NCI-H2029 (cell line): ENCODE results near the gene FBXL5.
"Not testable (repeated sequence)": the region's sequence is repeated elsewhere in the genome, so short reads cannot be mapped to it uniquely, and the experiment has no call there.

Experiments used
- DNase-seq: peaks from one replicate; lab custom pipeline; 2025; lab: John Stamatoyannopoulos, UW

The FBXL5 gene

GRCh38 chr4:15651676-15652075 is 3.5 kb downstream of the FBXL5 start:
- no peak for DNase-seq

GRCh38 chr4:15649914-15650545 is 5.1 kb downstream of the FBXL5 start:
- peak; percentile 39 for DNase-seq

- no peak for DNase-seq
Observed at GRCh38 chr4:15648600-15648999, 6.6 kb downstream of the FBXL5 start.

GRCh38 chr4:15638418-15638817 is 16.7 kb downstream of the FBXL5 start:
- no peak for DNase-seq

- DNase-seq = peak; percentile 24
Observed at GRCh38 chr4:15636818-15637217, 18.3 kb downstream of the FBXL5 start.

GRCh38 chr4:15617407-15617806 is 37.8 kb downstream of the FBXL5 start:
- DNase-seq = not testable (repeated sequence)

- DNase-seq = not testable (repeated sequence)
Observed at GRCh38 chr4:15614891-15615290, 40.3 kb downstream of the FBXL5 start.

- DNase-seq = no peak
Observed at GRCh38 chr4:15612136-15612535, 43.0 kb downstream of the FBXL5 start.

GRCh38 chr4:15610855-15611254 is 44.3 kb downstream of the FBXL5 start:
- DNase-seq = no peak

- DNase-seq = no peak
Observed at GRCh38 chr4:15605537-15605936, 49.6 kb downstream of the FBXL5 start.

- DNase-seq = no peak
Observed at GRCh38 chr4:15601862-15602261, 53.3 kb downstream of the FBXL5 start.

GRCh38 chr4:15600176-15600575 is 55.0 kb downstream of the FBXL5 start:
- DNase-seq = no peak

GRCh38 chr4:15598644-15599043 is 56.5 kb downstream of the FBXL5 start:
- DNase-seq = no peak

GRCh38 chr4:15592799-15593198 is 62.4 kb downstream of the FBXL5 start:
- DNase-seq = no peak

GRCh38 chr4:15587649-15588048 is 67.5 kb downstream of the FBXL5 start:
- DNase-seq = no peak

- no peak for DNase-seq
Observed at GRCh38 chr4:15586066-15586465, 69.1 kb downstream of the FBXL5 start.

- DNase-seq = no peak
Observed at GRCh38 chr4:15585331-15585730, 69.8 kb downstream of the FBXL5 start.

- DNase-seq = no peak
Observed at GRCh38 chr4:15584785-15585184, 70.4 kb downstream of the FBXL5 start.

GRCh38 chr4:15577508-15577907 is 77.6 kb downstream of the FBXL5 start:
- no peak for DNase-seq

- no peak for DNase-seq
Observed at GRCh38 chr4:15575966-15576365, 79.2 kb downstream of the FBXL5 start.

GRCh38 chr4:15569746-15570145 is 85.4 kb downstream of the FBXL5 start:
- no peak for DNase-seq

GRCh38 chr4:15568821-15569220 is 86.3 kb downstream of the FBXL5 start:
- no peak for DNase-seq

GRCh38 chr4:15563871-15564270 is 91.3 kb downstream of the FBXL5 start:
- no peak for DNase-seq

- no peak for DNase-seq
Observed at GRCh38 chr4:15562623-15563022, 92.5 kb downstream of the FBXL5 start.

- no peak for DNase-seq
Observed at GRCh38 chr4:15562114-15562513, 93.0 kb downstream of the FBXL5 start.
